ENCODE results near the gene DLX4.

The DLX4 gene, protein sequence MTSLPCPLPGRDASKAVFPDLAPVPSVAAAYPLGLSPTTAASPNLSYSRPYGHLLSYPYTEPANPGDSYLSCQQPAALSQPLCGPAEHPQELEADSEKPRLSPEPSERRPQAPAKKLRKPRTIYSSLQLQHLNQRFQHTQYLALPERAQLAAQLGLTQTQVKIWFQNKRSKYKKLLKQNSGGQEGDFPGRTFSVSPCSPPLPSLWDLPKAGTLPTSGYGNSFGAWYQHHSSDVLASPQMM

DNA sequence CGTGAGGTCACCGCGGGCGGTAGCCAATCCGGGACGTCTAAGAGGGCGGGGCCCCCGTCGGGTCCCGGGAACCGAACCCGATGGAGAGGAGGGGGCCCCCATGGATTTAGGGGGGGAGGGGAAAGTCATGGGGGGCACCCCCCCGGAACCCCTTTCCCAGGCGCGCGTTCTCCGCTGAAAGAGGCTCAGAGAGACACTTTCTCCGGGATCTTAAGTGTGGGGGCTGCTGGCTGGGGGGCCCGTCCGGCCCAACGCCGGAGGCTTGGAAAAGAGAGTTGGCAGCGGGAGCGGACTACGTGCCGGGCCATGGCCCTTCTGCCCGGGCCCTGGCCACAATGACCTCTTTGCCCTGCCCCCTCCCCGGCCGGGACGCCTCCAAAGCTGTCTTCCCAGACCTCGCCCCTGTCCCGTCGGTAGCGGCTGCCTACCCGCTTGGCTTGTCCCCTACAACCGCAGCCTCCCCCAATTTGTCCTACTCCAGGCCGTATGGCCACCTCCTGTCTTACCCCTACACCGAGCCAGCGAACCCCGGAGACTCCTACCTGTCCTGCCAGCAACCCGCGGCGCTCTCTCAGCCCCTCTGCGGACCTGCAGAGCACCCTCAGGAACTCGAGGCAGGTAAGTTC, at the start of gene DLX4:
DLX4 (plus strand) TSS at position 57 of the 626 bp plus-strand sequence; CDS start at position 336, 279 bp downstream.
- DNase-seq (ENCODE audit: low read depth in 2 of 2): no peak

DNA sequence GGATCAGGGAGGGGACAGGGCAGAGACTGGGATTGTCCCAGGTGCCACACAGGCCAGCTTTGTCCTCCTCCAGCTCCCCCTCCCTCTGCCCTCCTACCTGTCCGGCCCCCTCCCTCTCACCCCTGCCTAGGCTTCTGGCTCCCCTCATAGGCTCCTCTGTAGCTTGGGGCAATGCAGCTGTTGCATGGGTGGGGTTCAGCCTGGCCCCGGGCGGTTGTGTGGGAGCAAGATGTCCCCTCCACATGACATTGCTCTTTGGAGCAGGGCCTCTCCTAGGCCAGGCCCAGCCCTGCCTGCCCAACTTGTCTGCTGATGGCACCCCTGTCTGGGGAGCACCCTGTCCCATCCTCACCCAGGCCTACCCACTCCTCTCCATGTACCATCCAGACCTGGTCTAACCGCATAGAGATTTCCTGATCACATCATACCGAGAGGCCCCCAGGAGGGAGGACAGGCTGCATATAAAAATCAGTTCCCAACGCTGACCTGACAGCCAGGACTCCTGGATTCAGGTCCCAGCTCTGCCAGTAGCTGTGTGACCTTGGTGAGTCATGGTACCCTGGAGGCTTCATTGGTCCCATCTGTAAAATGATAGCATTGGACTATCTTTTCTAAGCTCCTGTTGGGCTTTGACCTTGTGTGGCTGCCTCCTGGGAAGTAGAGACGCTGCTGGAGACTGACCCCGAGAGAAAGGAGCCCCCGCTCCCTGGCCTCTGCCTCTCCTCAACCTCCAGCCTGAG, 48.8 kb upstream of the DLX4 start:
- no peak for DNase-seq (ENCODE audit: low read depth in 2 of 2)

- DNase-seq (ENCODE audit: low read depth in 2 of 2): no peak
These were observed 46.9 kb upstream of the DLX4 start for GRCh38 chr17:49922095-49922494.

- DNase-seq (ENCODE audit: low read depth in 2 of 2): no peak
These were observed 44.9 kb upstream of the DLX4 start for GRCh38 chr17:49924116-49924515.

DNA sequence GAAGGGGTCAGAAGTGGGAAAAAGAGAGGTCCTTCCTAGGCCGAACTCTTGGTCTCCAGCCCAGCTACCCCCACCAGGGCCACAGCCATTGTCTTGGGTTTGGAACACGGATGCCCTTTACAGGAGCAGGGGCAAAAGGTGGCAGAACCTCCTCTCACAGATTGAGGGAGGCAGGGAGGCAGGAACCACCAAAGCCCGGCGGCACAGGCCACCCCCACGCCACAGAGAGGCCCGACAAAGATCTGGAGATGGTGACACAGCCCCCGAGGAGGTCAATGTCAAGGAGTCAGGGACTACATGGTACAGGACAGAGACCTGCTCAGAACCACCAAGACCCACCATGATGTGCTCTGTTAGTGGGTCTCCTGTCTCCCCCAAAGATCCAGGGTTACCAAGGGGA, 44.4 kb upstream of the DLX4 start:
- DNase-seq (ENCODE audit: low read depth in 2 of 2): no peak

DNA sequence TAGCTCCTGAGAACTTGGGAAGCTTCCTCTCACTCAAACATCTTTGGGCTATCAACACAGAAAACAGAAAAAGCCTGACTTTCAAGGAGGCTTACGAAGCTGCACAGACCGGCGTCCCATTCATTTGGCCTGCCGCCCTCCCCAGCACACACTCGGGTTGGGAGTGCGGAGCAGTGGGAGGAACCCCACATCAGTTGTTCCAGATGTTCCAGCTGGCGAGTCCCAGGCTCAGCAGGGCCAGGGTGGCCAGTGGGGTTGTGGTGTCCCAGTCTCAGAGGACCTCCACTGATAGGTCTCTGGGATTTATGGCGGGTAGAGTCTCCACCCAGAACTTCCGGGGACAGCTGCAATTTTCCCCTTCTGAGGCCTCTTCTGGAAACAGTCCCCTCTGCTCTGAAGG, 43.1 kb upstream of the DLX4 start:
- DNase-seq (ENCODE audit: low read depth in 2 of 2): no peak

GRCh38 chr17:49926886-49927285, 42.1 kb upstream of the DLX4 start:
- no peak for DNase-seq (ENCODE audit: low read depth in 2 of 2)

DNA sequence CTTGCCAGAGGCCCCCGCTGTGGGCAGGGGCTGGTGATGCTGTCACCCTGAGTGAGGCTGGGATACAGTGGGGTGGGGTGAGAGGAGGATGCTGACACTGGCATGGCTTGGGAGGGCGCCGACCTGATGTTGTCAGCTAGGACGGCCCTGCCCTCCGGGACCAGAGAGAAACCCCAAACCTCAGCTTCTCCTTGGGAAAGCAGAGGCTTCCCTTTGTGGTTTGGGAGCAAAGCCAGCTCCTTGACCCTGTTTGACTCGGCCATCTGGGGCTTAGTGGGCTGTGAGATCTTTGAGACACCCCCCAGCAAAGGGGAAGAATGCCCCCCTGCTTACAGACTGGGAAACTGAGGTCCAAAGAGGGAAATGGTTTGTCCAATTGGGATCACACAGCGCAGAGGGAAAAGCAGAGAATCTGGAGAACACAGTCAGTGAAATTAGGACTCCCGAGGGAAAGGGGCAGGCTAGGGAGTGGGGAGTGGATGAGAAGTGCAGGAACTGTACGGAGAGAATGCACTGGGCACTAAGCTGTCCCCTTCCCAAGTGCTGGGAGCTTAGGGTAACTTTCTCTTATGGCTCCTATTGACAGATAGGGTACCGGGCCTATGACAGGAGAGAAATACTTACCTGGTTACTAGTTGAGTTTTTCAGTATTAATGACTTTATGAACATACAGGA, 40.7 kb upstream of the DLX4 start:
- DNase-seq (ENCODE audit: low read depth in 2 of 2): no peak

- no peak for DNase-seq (ENCODE audit: low read depth in 2 of 2)
These were observed 40.0 kb upstream of the DLX4 start for GRCh38 chr17:49928837-49929475.

GRCh38 chr17:49930880-49931279, 38.1 kb upstream of the DLX4 start:
- no peak for DNase-seq (ENCODE audit: low read depth in 2 of 2)

DNA sequence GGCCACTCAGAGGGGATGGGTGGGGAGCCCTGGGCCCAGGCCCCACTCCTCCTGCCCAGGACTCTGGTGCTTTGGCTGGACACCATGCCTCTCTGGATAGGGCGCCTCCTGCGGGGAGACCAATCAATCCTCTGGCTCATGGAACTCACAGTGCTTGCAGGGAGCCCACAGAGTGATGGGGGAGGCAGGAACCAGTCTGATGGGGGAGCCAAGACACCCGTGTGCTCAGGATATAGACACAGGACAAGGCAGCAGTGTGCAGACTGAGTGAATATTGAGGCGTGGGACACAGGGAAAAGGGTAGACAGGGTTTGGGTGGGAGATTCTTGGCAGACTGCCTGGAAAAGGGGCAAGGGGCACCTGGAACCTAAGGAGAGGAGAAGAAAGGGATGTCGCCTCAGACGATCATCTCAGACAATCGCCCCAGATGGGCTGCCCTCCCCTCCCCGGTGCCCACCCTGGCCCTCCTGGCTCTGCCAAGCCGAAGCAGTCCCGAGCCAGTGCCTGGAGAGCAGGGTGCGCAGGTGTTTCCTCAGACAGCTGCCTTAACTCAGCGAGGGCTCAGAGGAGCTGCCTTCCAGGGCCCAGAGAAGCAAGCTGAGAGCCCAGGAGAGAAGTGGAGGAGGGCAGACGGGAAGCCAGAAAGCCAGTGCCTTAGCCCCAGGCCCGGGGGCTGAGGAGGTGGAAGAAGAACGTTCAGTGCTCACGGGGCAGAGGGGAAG, 37.4 kb upstream of the DLX4 start:
- DNase-seq (ENCODE audit: low read depth in 2 of 2): no peak

- DNase-seq (ENCODE audit: low read depth in 2 of 2): no peak
These were observed 36.8 kb upstream of the DLX4 start for GRCh38 chr17:49932138-49932723.

- DNase-seq (ENCODE audit: low read depth in 2 of 2): no peak
These were observed 36.1 kb upstream of the DLX4 start for GRCh38 chr17:49932901-49933300.

- DNase-seq (ENCODE audit: low read depth in 2 of 2): no peak
These were observed 33.3 kb upstream of the DLX4 start for GRCh38 chr17:49935526-49936210.

DNA sequence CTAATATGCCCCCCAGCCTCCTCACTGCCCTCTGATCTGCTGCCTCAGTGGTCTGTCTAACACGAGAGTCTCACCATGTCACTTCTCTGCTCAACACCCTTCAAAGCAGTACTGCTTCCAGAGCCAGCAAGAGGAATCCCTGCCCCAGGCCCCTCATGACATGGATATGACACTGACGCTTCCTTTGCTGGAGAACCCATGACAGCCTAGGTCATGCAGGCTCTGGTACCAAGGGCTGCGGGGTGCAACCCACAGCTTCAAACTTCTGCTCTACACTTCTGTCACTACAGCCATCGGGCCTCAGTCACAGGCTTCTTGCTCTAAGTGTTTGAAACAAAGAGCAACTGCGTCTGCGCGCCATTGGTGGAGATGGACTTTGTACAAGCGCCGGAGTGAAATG, 32.6 kb upstream of the DLX4 start:
- no peak for DNase-seq (ENCODE audit: low read depth in 2 of 2)

DNA sequence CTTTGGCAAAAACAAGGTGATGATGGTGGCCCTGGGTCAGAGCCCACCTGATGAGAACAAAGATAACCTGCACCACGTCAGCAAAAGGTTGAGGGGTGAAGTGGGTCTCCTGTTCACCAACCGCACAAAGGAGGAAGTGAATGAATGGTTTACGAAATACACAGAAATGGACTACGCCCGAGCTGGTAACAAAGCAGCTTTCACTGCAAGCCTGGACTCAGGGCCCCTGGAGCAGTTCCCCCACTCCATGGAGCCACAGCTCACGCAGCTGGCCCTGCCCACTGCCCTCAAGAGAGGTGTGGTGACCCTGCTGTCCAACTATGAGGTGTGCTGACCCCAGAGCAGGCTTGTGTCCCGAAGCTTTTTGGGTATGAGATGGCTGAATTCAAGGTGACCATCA, 29.7 kb upstream of the DLX4 start:
- DNase-seq (ENCODE audit: low read depth in 2 of 2): no peak

GRCh38 chr17:49941427-49941826, 27.6 kb upstream of the DLX4 start:
- no peak for DNase-seq (ENCODE audit: low read depth in 2 of 2)

- no peak for DNase-seq (ENCODE audit: low read depth in 2 of 2)
These were observed 26.0 kb upstream of the DLX4 start for GRCh38 chr17:49942947-49943346.

DNA sequence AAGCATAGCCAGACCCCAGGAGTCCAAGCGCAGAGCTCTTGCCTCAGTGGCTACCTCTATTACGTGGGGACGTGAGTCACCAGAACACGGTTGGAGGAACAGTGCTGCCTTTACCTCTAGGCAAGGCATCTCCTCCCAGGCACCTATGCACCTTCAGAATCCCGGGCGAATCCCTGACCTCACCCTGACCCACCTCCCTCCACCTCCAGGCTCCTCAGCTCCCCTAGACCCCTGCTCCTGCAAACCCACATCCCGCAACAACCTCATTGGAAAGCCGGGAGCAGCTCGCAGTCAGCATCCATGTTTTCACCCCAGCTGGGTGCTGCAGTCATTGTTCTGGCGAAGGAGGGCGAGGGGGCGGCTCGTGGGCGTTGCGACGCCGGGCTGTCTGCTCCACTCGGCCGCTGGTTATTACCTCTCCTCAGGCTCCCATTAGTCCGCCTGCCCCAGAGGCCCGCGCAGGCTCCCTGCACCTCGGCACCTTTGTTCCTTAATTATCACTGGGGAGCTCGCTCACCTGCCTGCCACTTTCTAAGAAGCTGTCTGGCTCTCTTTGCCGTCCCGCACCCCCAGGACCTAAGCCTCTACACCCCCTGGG, 24.6 kb upstream of the DLX4 start:
- DNase-seq (ENCODE audit: low read depth in 2 of 2): no peak

- DNase-seq (ENCODE audit: low read depth in 2 of 2): no peak
These were observed 22.8 kb upstream of the DLX4 start for GRCh38 chr17:49946208-49946607.
